Body of pancreas (tissue), 4 donors: ENCODE measurements around the gene TMTC2.

Source experiments
- CTCF ChIP-seq, 7 experiments: fragments of 450-650 bp in 4 of 7; fragments of 200-600 bp in 3 of 7; sonication (generic) in 3 of 7; IDR thresholded peaks; one replicate each; pipeline ENCODE4 v1.5.1; 2016 to 2019; ENCODE audit warnings: antibody characterized with exemption in 7 of 7
- POLR2A ChIP-seq, 3 donors: fragments of 450-650 bp; IDR thresholded peaks; one replicate each; pipeline ENCODE4 v1.6.1; 2016; ENCODE audit warnings: antibody characterized with exemption in 3 of 3, mild to moderate bottlenecking in 2 of 3

GRCh38 chr12:82964446-82964845, 277.7 kb downstream of the TMTC2 start:
- TF ChIP-seq CTCF (IDR thresholded peaks at IDR 0.05) (no peak), POLR2A (IDR thresholded peaks at IDR 0.05) (no peak)
